Measurements from ENCODE around the gene GUCY2C. TPM values are rescaled to one million over a fixed set of nuclear protein-coding genes. Genes with fewer than 3 reads are reported as not detected.

Gene GUCY2C
- total RNA-seq, 1 experiment from 2014 or later: 1.9 TPM

GRCh38 chr12:14668591-14668990, 27.8 kb downstream of the GUCY2C start:
- Histone ChIP-seq H3K79me1 (ENCODE audit: insufficient read depth, low read depth, low read length, poor library complexity, severe bottlenecking) (no peaks in the 10 kb centered on the region), H3K79me2 (ENCODE audit: insufficient read depth, low read length) (no peaks in the 10 kb centered on the region), H2BK12ac (ENCODE audit: insufficient read length, low read depth, low read length) (no peak overlapping the region), H3K4me1 (ENCODE audit: insufficient read depth, low read length) (peaks cover 6% of the 10 kb centered on the region; the same call in 1 of the 2 replicates), H3K56ac (ENCODE audit: insufficient read length, low read depth, low read length) (no peak overlapping the region), H2AK5ac (ENCODE audit: insufficient read length, low read length) (no peak overlapping the region), H3T11ph (ENCODE audit: low read length) (no peak overlapping the region), H3K14ac (ENCODE audit: insufficient read depth, low read length) (no peak overlapping the region), H4K5ac (ENCODE audit: insufficient read length, low read depth, low read length) (no peak overlapping the region), H3K9ac (ENCODE audit: extremely low read depth, insufficient read length, low read length) (no peak overlapping the region), H3K27ac (ENCODE audit: insufficient read length, low read depth, low read length) (no peak overlapping the region), H3K9me3 (ENCODE audit: control insufficient read depth, low read depth, low read length) (no peaks in the 10 kb centered on the region), H4K20me1 (ENCODE audit: control insufficient read depth, insufficient read depth, insufficient read length) (no peaks in the 10 kb centered on the region), H3K27me3 (ENCODE audit: insufficient read depth, low read length) (no peaks in the 10 kb centered on the region), H3K4me2 (ENCODE audit: insufficient read depth, insufficient read length, low read length) (no peak overlapping the region), H4K8ac (replicated peaks; ENCODE audit: insufficient read length, low read depth, low read length) (no peak overlapping the region), H3K18ac (ENCODE audit: insufficient read length, low read depth, low read length) (no peak overlapping the region), H3K23ac (ENCODE audit: insufficient read length, low read depth, low read length) (no peak overlapping the region), H4K91ac (ENCODE audit: insufficient read length, low read depth, low read length) (no peak overlapping the region), H2BK120ac (ENCODE audit: low read depth, low read length, poor library complexity, severe bottlenecking) (no peak overlapping the region), H3K4ac (ENCODE audit: low read depth, low read length) (no peak overlapping the region), H2AFZ (ENCODE audit: low read length) (no peak overlapping the region), H2BK15ac (ENCODE audit: low read depth, low read length) (no peak overlapping the region), H2BK5ac (ENCODE audit: insufficient read length, low read length) (no peak overlapping the region), H2BK20ac (ENCODE audit: low read depth, low read length, poor library complexity, severe bottlenecking) (no peak overlapping the region), H3K23me2 (ENCODE audit: insufficient read length, low read depth, low read length, poor library complexity, severe bottlenecking) (no peaks in the 10 kb centered on the region)
- no peak for DNase-seq
- H3K4me1 Mint-ChIP-seq: peaks cover 7 to 11% of the 10 kb centered on the region in 2 experiments
- no CpG with 5 or more reads among the region's 3 CpGs for WGBS (ENCODE audit: extremely low coverage, insufficient read length, low lambda C conversion rate)
- H3K9me3 Mint-ChIP-seq: peaks cover 0 to 4% of the 10 kb centered on the region in 2 experiments; a peak in 1 of 5 replicates
- H3K4me3 Mint-ChIP-seq: no peak overlapping the region
- H3K36me3 Mint-ChIP-seq (ENCODE audit: insufficient read depth in 1 of 3, low read depth in 3 of 3): peaks cover 0 to 4% (median 0%) of the 10 kb centered on the region in 3 experiments; a peak in 1 of 7 replicates
- no peak for TF ChIP-seq CTCF (conservative IDR thresholded peaks at IDR 0.05)
- no peaks in the 10 kb centered on the region for H3K27me3 Mint-ChIP-seq (ENCODE audit: low read depth)
- H3K27ac Mint-ChIP-seq: 0 out of 7 replicates have a peak overlapping the region, but pooled peaks of 1 of the 3 experiments have one; percentile 33

Data from H9 (cell line).